DMS 273 (cell line): Measurements from ENCODE around the gene SOX4.
A peak's percentile ranks its signal among the peaks of the same experiment; 100 is the strongest.

Source experiments
- DNase-seq: peaks from one replicate; lab custom pipeline; 2025; ENCODE audit not compliant: unreplicated experiment; lab: John Stamatoyannopoulos, UW

The SOX4 gene

GRCh38 chr6:21612067-21612745 is 18.7 kb downstream of the SOX4 start:
- DNase-seq: peak; percentile 80

GRCh38 chr6:21613809-21614208 is 20.3 kb downstream of the SOX4 start:
- DNase-seq: no peak

GRCh38 chr6:21614226-21614625 is 20.7 kb downstream of the SOX4 start:
- DNase-seq: no peak

- peak; percentile 57 for DNase-seq
Observed at GRCh38 chr6:21615504-21615903, 22.0 kb downstream of the SOX4 start.

GRCh38 chr6:21616005-21616404 is 22.5 kb downstream of the SOX4 start:
- DNase-seq: no peak

- DNase-seq: no peak
Observed at GRCh38 chr6:21625642-21626041, 32.1 kb downstream of the SOX4 start.

GRCh38 chr6:21626756-21627155 is 33.2 kb downstream of the SOX4 start:
- DNase-seq: no peak

- DNase-seq: no peak
Observed at GRCh38 chr6:21628160-21628559, 34.6 kb downstream of the SOX4 start.

GRCh38 chr6:21633511-21634109 is 40.1 kb downstream of the SOX4 start:
- DNase-seq: no peak

GRCh38 chr6:21634582-21634981 is 41.0 kb downstream of the SOX4 start:
- DNase-seq: no peak

GRCh38 chr6:21636876-21637275 is 43.3 kb downstream of the SOX4 start:
- no peak for DNase-seq

GRCh38 chr6:21639316-21639715 is 45.8 kb downstream of the SOX4 start:
- DNase-seq: no peak
